ENCODE results near the gene NTN3.

The NTN3 gene

GRCh38 chr16:2496223-2497115, 25.4 kb downstream of the NTN3 start:
- Histone ChIP-seq H3K4me3 (ENCODE audit: low read length) (no peak overlapping the region), H3K9ac (ENCODE audit: low read depth, low read length) (no peak overlapping the region), H3K27me3 (ENCODE audit: control insufficient read depth, insufficient read depth, low read length) (no peaks in the 10 kb centered on the region), H3K36me3 (ENCODE audit: insufficient read depth, low read length) (peaks cover 15% of the 10 kb centered on the region), H3K4me1 (ENCODE audit: control insufficient read depth, insufficient read depth, low read length) (peaks cover 11% of the 10 kb centered on the region), H3K9me3 (replicated peaks; ENCODE audit: low read length) (no peaks in the 10 kb centered on the region), H3K4me2 (ENCODE audit: low read length) (no peak overlapping the region)

DNA sequence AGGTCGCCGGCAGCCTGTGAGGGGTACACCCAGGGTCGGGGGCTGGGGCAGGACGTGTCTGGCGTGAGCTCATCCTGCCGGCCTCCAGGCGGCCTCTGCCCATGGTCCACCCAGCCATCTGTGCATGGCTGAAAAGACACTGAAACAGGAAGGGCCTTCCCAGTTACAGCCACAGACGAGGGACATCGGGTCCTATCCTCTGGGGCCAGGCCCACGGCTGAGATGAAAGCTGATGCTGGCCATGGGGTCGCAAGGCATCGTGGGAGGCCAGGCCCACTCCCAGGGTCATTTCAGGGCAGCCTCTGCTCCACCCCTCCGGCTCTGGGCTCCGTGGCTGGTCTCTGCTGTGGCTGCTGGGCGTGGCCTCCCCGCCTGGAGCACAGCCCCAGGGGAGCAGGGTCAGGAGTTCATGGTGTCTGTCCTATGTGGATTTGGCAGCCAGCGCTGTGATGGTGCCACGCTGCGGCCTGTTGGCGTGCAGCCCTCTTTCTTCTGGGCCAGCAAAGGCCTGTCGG, 26.1 kb downstream of the NTN3 start:
- Histone ChIP-seq H3K9me3 (replicated peaks; ENCODE audit: low read length) (no peaks in the 10 kb centered on the region), H3K9ac (ENCODE audit: low read depth, low read length) (no peak overlapping the region), H3K36me3 (ENCODE audit: insufficient read depth, low read length) (peaks cover 15% of the 10 kb centered on the region), H3K27me3 (ENCODE audit: control insufficient read depth, insufficient read depth, low read length) (no peaks in the 10 kb centered on the region), H3K4me3 (ENCODE audit: low read length) (no peak overlapping the region), H3K4me1 (ENCODE audit: control insufficient read depth, insufficient read depth, low read length) (peaks cover 11% of the 10 kb centered on the region), H3K4me2 (ENCODE audit: low read length) (peak overlapping the region; percentile 18)

GRCh38 chr16:2497695-2498484, 26.8 kb downstream of the NTN3 start:
- Histone ChIP-seq H3K4me3 (ENCODE audit: low read length) (no peak overlapping the region), H3K27me3 (ENCODE audit: control insufficient read depth, insufficient read depth, low read length) (no peaks in the 10 kb centered on the region), H3K4me1 (ENCODE audit: control insufficient read depth, insufficient read depth, low read length) (peaks cover 15% of the 10 kb centered on the region), H3K9ac (ENCODE audit: low read depth, low read length) (no peak overlapping the region), H3K36me3 (ENCODE audit: insufficient read depth, low read length) (peaks cover 15% of the 10 kb centered on the region), H3K4me2 (ENCODE audit: low read length) (peak overlapping the region; percentile 18), H3K9me3 (replicated peaks; ENCODE audit: low read length) (no peaks in the 10 kb centered on the region)

DNA sequence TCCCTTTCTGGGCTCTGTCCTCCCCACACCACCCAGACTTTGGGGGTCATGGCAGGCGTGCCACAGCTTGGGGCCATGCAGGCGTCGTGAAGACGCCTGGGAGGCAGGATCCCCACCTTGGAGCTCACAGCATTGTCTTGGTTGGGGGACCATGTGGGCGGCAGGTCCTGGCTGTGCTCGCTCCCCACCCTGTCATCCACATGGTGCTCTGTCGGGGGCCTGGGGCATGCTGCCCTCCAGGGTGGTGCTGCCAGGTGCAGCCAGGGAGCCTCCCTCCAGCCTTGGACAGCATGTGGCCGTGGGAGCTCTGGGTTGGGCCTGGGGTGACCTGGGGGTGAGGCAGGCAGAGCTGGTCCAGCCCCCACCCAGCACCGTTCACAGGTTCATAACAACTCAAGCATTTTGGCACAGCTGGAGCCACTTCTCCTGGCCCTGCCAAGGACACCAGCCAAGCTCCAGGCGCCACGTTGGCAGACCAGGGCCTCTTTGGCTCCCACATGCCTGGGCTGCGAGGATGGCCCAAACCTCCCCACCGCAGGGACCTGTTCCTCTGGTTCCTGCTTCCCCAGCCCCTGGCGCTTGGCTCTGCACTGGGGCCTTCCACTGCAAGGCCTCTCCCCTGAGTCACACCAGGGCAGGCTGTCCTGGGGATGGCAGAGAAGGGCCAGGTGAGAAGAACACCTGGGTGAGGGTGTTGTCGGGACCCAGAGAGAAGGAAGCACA, 27.6 kb downstream of the NTN3 start:
- Histone ChIP-seq H3K4me1 (ENCODE audit: control insufficient read depth, insufficient read depth, low read length) (peaks cover 17% of the 10 kb centered on the region), H3K4me3 (ENCODE audit: low read length) (no peak overlapping the region), H3K36me3 (ENCODE audit: insufficient read depth, low read length) (peaks cover 15% of the 10 kb centered on the region), H3K4me2 (ENCODE audit: low read length) (no peak overlapping the region), H3K9ac (ENCODE audit: low read depth, low read length) (no peak overlapping the region), H3K27me3 (ENCODE audit: control insufficient read depth, insufficient read depth, low read length) (no peaks in the 10 kb centered on the region), H3K9me3 (replicated peaks; ENCODE audit: low read length) (no peaks in the 10 kb centered on the region)

DNA sequence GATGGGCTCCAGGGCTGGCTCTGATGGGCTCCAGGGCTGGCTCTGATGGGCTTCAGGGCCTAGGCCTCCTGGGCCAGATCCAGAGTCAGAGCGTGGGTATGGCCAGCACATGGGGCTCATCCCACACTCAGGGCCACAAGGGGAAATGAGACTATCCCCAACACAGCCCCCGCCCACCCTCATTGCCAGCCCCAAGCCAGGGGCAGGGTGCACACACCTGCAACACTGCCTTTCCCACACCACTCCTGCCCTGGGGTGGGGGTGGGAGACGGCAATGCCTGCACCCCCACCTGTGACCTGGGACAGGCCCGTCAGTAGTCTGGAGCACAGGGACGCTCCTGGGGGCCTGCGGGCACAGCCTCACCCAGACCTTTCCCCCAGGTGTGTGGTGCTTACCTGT, 28.4 kb downstream of the NTN3 start:
- Histone ChIP-seq H3K9ac (ENCODE audit: low read depth, low read length) (no peak overlapping the region), H3K36me3 (ENCODE audit: insufficient read depth, low read length) (peaks cover 15% of the 10 kb centered on the region), H3K27me3 (ENCODE audit: control insufficient read depth, insufficient read depth, low read length) (no peaks in the 10 kb centered on the region), H3K4me2 (ENCODE audit: low read length) (no peak overlapping the region), H3K9me3 (replicated peaks; ENCODE audit: low read length) (no peaks in the 10 kb centered on the region), H3K4me3 (ENCODE audit: low read length) (no peak overlapping the region), H3K4me1 (ENCODE audit: control insufficient read depth, insufficient read depth, low read length) (peaks cover 17% of the 10 kb centered on the region)

GRCh38 chr16:2499890-2500429, 28.9 kb downstream of the NTN3 start:
- no peak overlapping the region for H3K4me2 ChIP-seq (ENCODE audit: low read length)
- H3K4me1 ChIP-seq (ENCODE audit: control insufficient read depth, insufficient read depth, low read length) = peaks cover 17% of the 10 kb centered on the region
- H3K9me3 ChIP-seq (replicated peaks; ENCODE audit: low read length) = no peaks in the 10 kb centered on the region
- H3K9ac ChIP-seq (ENCODE audit: low read depth, low read length) = no peak overlapping the region
- no peak overlapping the region for H3K4me3 ChIP-seq (ENCODE audit: low read length)
- peaks cover 15% of the 10 kb centered on the region for H3K36me3 ChIP-seq (ENCODE audit: insufficient read depth, low read length)
- H3K27me3 ChIP-seq (ENCODE audit: control insufficient read depth, insufficient read depth, low read length) = no peaks in the 10 kb centered on the region

GRCh38 chr16:2500430-2500917, 29.4 kb downstream of the NTN3 start:
- Histone ChIP-seq H3K36me3 (ENCODE audit: insufficient read depth, low read length) (peaks cover 15% of the 10 kb centered on the region), H3K9ac (ENCODE audit: low read depth, low read length) (no peak overlapping the region), H3K4me2 (ENCODE audit: low read length) (no peak overlapping the region)

DNA sequence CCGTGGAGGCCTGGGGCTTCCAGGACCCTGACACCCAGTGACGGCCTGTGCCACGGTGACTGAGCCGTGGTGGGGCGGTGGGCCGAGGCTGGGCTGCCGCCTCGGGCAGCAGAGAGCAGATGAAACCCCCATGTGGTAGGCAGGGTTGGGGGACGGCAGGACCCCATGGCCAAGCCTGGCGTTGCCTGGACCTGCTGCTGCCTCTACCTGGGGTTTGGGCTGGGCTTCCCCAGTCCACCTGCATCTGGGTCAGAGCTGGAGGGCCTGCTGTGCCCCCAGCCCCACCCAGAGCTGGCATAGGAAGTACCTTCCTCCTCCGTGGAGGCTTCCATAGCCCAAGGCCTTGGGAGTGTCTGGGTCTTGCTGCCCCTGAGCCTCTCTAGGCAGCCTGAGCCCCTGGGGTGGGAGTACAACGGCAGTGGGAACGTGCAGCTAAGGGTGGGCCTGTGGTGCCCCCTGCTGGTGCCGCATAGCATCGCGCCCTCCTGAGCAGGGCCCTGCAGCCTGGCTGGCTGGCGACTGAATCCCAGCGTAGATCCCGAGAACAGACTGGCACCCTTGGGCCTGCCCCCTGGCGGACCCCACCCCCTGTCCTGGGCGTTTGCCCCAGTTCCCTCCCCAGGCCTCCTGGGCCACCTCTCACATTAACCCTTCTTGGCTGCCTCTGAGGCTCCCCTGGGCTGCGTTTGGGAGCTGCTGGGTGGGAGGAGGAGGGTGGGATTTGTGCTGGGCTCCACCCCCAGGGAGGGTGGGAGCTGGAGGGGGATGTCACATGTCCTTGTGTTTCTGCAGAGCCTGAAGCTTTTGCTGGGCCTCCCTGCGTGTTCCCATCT, 30.0 kb downstream of the NTN3 start:
- H3K9me3 ChIP-seq (replicated peaks; ENCODE audit: low read length) = no peaks in the 10 kb centered on the region
- peaks cover 15% of the 10 kb centered on the region for H3K36me3 ChIP-seq (ENCODE audit: insufficient read depth, low read length)
- H3K4me1 ChIP-seq (ENCODE audit: control insufficient read depth, insufficient read depth, low read length) = peaks cover 17% of the 10 kb centered on the region
- H3K27me3 ChIP-seq (ENCODE audit: control insufficient read depth, insufficient read depth, low read length) = no peaks in the 10 kb centered on the region
- H3K4me2 ChIP-seq (ENCODE audit: low read length) = peak overlapping the region; percentile 45
- no peak overlapping the region for H3K4me3 ChIP-seq (ENCODE audit: low read length)
- no peak overlapping the region for H3K9ac ChIP-seq (ENCODE audit: low read depth, low read length)

More at GRCh38 chr16:2500430-2500917, 29.4 kb downstream of the NTN3 start:
- Histone ChIP-seq H3K4me1 (ENCODE audit: control insufficient read depth, insufficient read depth, low read length) (peaks cover 17% of the 10 kb centered on the region), H3K4me3 (ENCODE audit: low read length) (no peak overlapping the region), H3K9me3 (replicated peaks; ENCODE audit: low read length) (no peaks in the 10 kb centered on the region), H3K27me3 (ENCODE audit: control insufficient read depth, insufficient read depth, low read length) (no peaks in the 10 kb centered on the region)

DNA sequence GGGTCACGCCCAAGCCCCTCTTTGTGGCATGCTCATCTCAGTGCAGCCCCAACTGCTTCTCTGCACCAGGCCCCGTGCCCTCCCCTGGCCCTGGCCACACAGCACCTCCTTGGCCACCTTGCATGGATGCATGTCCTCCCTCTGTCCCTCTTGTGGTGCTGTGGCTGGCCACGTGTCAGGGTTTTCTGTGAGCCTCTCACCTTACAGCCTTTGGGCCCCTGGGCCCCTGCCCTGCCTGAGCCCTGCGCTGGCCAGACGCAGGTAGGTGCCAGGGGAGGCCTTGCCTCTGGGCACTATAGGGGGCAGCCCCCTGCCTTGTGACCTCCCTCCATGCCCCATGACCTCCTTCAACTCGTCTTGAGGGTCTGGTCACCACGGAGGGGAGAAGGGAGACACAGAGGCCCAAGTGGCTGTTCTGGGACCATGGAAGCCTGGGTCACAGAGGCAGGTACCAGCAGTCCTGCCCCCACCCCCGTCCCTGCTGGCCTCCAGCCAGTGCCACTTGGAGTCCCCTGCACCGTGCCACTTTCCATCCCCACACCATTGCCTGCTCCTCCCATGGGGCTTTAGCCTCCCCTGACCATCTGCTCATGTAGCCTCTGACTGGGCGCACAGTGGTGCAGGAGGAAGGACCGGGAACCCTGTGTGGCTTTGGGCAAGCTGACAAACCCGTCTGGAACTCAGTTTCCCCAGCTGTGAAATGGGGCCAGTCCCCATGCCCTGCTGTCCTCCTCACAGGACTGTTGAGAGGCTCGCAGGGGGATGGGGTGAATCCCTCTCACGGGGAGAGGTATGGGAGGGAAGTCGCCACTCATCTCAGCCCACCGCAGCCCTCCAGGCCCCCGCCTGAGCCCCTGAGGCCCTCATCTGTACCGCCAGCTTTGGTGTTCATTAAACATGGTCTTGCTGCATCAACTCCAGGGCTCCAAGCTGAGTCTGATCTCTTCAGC, 31.1 kb downstream of the NTN3 start:
- H3K36me3 ChIP-seq (ENCODE audit: insufficient read depth, low read length) = peaks cover 6% of the 10 kb centered on the region
- no peak overlapping the region for H3K9ac ChIP-seq (ENCODE audit: low read depth, low read length)
- peaks cover 13% of the 10 kb centered on the region for H3K4me1 ChIP-seq (ENCODE audit: control insufficient read depth, insufficient read depth, low read length)
- no peaks in the 10 kb centered on the region for H3K27me3 ChIP-seq (ENCODE audit: control insufficient read depth, insufficient read depth, low read length)
- H3K4me2 ChIP-seq (ENCODE audit: low read length) = no peak overlapping the region
- no peak overlapping the region for H3K4me3 ChIP-seq (ENCODE audit: low read length)
- no peaks in the 10 kb centered on the region for H3K9me3 ChIP-seq (replicated peaks; ENCODE audit: low read length)

Measured in skeletal muscle satellite cell (primary cell).